GM21423 (cell line): ENCODE measurements around the gene TACC3.

Experiments used
- ATAC-seq: cut with Tn5 transposase; IDR thresholded peaks from one replicate; pipeline ENCODE4 v1.9.1; 2021; ENCODE audit warnings: mild to moderate bottlenecking, moderate library complexity; ENCODE audit not compliant: unreplicated experiment

TACC3 gene

GRCh38 chr4:1771555-1772305 lies 50.4 kb downstream of the TACC3 start:
- no peak for ATAC-seq

- no peak for ATAC-seq
Measured at GRCh38 chr4:1772853-1773538, 51.7 kb downstream of the TACC3 start.

- no peak for ATAC-seq
Measured at GRCh38 chr4:1773754-1774153, 52.4 kb downstream of the TACC3 start.

GRCh38 chr4:1775731-1776500 lies 54.6 kb downstream of the TACC3 start:
- ATAC-seq = no peak

GRCh38 chr4:1776521-1777161 lies 55.3 kb downstream of the TACC3 start:
- no peak for ATAC-seq

- ATAC-seq = no peak
Measured at GRCh38 chr4:1777822-1778641, 56.7 kb downstream of the TACC3 start.

- ATAC-seq = no peak
Measured at GRCh38 chr4:1778642-1779392, 57.5 kb downstream of the TACC3 start.

GRCh38 chr4:1779588-1780382 lies 58.5 kb downstream of the TACC3 start:
- ATAC-seq = no peak

- ATAC-seq = no peak
Measured at GRCh38 chr4:1780435-1780834, 59.1 kb downstream of the TACC3 start.

- ATAC-seq = no peak
Measured at GRCh38 chr4:1783015-1783414, 61.7 kb downstream of the TACC3 start.

- no peak for ATAC-seq
Measured at GRCh38 chr4:1783970-1784369, 62.6 kb downstream of the TACC3 start.

GRCh38 chr4:1784395-1784788 lies 63.1 kb downstream of the TACC3 start:
- no peak for ATAC-seq

- ATAC-seq = no peak
Measured at GRCh38 chr4:1784789-1785591, 63.7 kb downstream of the TACC3 start.

- no peak for ATAC-seq
Measured at GRCh38 chr4:1785592-1785991, 64.3 kb downstream of the TACC3 start.

GRCh38 chr4:1786544-1787362 lies 65.4 kb downstream of the TACC3 start:
- ATAC-seq = no peak

GRCh38 chr4:1787411-1788077 lies 66.2 kb downstream of the TACC3 start:
- ATAC-seq = no peak
